HG03045 (cell line): Measurements from ENCODE around the gene ANKS1B.
A peak's percentile ranks its signal among the peaks of the same experiment; 100 is the strongest.

ENCODE experiments used
- ATAC-seq: cut with Tn5 transposase; IDR thresholded peaks from one replicate; pipeline ENCODE4 v1.9.1; 2021; ENCODE audit warnings: mild to moderate bottlenecking, moderate library complexity; ENCODE audit not compliant: unreplicated experiment

ANKS1B gene

GRCh38 chr12:99493197-99493596, 491.5 kb downstream of the ANKS1B start:
- no peak for ATAC-seq

DNA sequence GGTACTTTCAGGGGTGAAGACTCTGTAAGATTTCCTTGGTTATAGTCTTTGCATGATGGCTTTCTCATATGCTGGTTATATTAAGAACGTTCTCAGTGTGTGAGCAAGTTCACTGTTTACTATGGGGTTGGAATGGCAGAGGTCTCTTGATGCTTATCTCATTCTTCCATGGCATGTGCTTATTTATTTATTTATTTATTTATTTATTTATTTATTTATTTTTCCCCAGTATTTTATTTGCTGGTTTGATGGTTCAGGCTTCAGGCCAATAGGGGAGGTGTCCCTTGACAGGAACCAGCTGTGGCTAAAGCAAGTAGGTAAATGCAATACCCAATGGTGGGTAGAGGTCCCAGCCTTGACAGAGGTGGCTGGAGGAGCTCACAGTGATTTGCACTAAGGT, 498.5 kb downstream of the ANKS1B start:
- no peak for ATAC-seq

DNA sequence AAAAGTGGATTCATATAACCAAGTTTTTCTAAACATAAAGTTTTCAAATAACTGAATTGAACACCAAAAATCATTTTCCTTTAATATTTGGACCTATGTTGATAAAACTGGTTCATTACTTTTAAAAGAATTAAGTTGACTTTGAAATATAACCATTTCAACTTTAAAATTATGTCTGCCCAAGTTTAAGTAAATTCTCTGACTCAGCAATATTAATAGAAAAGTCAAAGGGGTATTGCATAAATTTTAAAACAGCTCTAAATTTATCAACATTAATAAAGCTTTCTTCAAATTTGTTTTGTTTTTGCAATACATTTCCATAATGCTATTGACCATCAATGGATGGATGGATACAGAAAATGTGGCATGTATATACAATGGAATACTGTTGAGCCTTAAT, 505.6 kb downstream of the ANKS1B start:
- ATAC-seq, result no peak

DNA sequence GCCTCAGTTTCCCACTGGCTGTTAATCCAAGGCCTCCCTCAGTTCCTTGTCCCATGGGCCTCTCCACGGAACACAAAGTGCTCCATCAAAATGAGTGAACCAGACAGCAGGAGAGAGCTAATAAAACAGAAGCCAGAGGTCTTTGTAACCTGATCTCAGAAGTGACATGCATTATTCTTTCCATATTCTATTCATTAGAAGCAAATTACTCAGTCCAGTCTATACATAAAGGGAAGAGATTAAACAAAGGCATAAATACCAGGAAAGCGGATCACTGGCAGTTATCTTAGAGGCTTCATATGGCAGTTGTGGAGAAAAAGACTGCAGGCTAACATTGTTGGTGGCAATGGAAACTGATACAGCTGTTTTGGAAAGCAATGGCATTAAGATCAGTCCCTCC, 507.8 kb downstream of the ANKS1B start:
- ATAC-seq, result no peak

DNA sequence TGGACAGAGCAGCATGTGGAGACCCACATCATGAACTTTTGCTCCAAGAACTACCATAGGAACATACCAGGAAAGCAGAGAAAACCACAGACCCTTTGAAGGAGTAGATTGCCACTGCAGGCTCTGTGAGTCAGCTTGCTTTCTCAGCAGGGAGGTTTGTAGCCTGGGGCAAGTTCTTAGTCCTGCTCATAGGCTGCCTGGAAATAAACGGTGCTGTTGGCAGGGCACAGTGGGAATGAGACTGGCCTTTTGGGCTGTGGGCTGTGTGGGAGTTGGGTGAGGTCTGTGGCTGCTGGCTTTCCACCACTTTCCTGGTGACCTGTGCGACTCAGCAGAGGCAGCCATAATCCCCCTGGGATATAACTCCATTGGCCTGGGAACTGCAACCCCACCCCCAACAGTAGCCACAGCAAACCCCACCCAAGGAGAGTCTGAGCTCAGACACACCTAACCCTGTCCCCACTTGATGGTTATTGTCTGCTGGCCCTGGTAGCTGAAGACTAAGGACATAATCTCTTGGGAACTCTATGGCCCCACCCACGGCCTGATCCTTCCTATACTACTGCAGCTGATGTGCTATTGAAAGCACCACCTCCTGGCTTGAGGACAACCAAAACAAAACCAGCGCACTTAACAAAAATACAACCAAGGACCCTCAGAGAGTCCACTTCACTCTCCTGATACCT, 529.2 kb downstream of the ANKS1B start:
- peak; percentile 27 for ATAC-seq

GRCh38 chr12:99454539-99455172, 530.1 kb downstream of the ANKS1B start:
- peak; percentile 42 for ATAC-seq

DNA sequence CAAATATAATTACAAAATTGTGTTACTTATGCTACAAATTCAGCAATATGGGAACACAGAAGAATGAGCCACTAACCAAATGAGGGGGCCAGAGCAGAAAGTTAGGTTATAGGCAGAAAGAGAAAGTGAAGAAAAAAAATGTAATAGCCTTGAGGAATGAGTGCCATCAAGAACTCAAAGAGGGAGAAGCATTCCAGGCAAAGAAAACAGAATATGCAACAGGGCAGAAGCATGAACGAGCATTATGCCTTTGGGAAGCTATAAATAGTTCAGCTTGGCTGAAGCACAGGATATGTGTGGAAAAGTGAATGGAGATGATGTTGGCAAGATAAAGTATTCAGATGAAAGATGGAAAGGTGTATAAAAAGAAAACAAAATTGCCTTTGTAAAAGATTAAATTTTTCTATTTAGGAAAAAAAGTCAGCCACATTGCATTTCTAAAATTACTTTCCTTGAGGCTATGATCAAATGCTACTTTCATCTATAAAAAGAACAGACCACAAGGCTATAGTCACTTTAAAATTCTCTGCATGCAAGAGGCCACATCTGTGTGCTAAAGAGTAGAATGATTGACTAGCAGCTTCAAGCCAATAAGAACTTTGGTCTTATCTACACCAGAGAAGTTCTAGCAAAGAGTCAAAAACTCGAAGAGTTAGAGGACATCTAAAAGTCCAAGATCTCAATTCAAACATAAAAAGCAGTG, 530.7 kb downstream of the ANKS1B start:
- peak; percentile 41 for ATAC-seq

GRCh38 chr12:99450036-99450630, 534.6 kb downstream of the ANKS1B start:
- no peak for ATAC-seq

DNA sequence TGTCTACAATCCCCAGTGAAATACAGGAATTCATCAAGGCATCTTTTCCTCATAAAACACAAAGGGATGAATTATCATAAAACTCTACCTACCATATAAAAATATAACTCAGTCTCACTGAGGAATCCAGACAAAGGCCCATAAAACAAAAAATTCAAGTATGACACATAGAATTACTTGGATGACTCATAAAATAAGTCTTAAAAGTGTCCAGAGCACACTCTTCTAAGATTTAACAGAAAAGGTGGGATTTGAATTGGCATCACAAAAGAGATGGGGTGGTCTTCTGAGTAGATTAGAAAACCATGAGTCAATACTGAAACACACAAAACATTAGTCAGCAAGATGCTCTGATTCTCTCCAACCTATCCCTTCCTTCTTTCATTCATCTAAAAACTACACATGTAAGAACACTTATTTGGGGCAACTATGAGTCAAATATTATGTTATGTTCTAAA, 539.8 kb downstream of the ANKS1B start:
- peak; percentile 68 for ATAC-seq

DNA sequence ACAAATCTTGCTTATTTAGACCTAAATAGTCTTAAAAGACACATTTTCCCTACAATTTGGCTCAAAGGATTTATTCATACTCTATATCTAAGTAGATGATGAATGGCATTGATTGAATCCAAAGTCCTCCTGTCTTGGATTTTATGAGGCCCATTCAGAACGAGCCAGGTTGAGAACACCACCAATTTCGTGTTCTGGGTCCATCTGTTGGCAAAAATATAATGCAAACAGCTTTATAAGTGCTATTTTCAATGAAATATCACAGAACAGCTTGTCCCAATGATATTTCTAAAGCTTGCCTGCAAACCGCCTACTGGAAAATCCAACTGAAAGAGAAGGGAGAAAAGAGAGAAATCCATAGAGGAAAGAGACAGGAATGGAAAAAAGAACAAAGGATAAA, 542.0 kb downstream of the ANKS1B start:
- ATAC-seq, result no peak

GRCh38 chr12:99439399-99439798, 545.3 kb downstream of the ANKS1B start:
- no peak for ATAC-seq

GRCh38 chr12:99436584-99436983, 548.2 kb downstream of the ANKS1B start:
- peak; percentile 99 for ATAC-seq

- ATAC-seq, result no peak
Measured at GRCh38 chr12:99435095-99435791, 549.5 kb downstream of the ANKS1B start.

- ATAC-seq, result no peak
Measured at GRCh38 chr12:99433155-99433554, 551.6 kb downstream of the ANKS1B start.

DNA sequence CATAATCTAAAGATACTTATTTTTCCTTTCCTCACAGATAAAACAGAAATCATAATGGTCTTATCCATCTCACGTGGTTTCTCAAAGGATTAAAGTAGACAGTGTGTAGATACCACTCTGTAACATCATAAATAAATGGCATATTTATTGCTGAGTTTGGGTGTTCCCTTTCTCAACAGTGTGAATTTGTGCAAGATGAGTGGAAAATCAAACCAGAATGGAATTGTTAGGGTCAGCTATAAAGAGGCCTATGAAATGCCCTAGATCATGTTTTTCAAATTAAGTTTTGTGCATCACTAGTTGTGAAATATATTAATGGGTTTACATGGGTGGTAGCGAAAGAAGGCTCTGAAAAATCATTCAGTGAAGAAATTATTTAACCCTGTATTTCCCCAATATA, 553.5 kb downstream of the ANKS1B start:
- ATAC-seq, result no peak

DNA sequence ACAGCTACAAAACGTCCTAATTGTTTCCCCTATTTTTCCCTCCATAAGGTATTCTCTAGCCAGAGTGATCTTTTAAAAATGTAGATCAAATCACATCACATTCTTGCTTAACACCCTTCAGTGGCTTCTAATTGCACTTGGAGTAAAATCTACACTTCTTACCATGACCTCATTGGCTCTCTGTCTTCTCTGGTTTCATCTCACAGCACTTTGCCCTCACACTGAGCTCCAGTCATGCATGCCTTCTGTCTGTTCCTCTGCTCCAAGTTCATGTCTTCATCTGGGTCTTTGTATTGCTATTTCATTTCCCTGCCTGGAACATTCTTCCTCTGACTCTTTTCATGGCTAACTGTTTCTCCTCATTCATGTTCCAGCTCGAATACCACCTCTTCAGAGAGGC, 557.6 kb downstream of the ANKS1B start:
- ATAC-seq, result no peak

GRCh38 chr12:99418379-99418778, 566.4 kb downstream of the ANKS1B start:
- ATAC-seq, result no peak

- no peak for ATAC-seq
Measured at GRCh38 chr12:99413751-99414150, 571.0 kb downstream of the ANKS1B start.

DNA sequence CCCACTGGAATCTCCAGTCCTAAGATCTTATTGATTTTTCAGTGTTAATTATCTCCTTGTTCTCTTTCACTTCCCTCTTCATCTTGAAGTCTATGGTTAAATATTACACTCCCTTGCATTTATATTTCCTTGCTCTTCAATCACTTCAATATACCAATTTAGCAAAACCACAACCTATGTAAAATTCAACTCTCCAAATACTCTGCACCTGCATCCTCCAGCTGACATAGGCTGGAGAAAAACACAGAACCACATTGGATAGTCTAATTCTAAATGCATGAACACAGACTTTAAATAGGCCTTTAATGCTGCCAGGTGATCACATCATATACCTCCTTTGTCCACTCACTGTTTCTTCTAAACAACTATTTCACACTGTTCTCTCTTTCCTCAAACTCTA, 591.0 kb downstream of the ANKS1B start:
- no peak for ATAC-seq

DNA sequence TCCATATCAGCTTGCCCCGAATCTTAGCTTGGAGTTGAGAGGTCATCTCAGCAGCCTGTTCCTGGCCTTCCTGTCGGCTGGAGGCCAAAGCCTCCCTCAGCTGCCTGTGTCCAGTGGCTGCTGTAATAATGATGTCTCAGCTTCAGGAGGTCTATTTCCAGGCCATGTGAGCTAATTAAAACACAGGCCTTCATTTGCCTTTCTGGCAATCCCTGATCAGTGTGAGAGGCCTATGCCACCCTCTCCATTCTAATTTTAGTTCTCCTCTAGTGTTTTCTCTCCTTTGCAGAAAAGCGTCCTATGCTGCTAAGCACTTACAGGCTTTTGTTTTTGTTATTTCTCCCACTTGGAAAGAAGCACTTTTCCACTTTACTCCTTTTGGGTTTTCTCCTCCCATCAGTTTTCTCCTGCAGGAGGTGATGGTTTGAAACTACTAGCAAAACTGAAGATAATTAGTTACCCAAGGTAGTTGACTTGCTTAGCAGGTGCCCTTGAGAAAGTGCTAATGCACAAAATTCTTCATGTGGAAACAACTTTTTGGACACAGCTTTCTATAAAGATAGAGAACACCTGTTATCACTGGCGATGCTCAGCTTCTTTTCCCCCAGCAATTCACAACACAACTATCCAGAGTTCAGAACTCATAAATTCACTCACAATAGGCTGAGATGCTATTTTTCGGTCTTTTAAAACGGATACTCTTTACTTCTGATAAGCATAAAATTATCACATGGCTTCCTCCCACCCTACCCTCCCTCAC, 592.5 kb downstream of the ANKS1B start:
- no peak for ATAC-seq
